ENCODE measurements around the gene SLC35F2.
"Not testable (repeated sequence)": the region's sequence is repeated elsewhere in the genome, so short reads cannot be mapped to it uniquely, and the experiment has no call there.

Gene SLC35F2

GRCh38 chr11:107842412-107843100 is 16.0 kb downstream of the SLC35F2 start:
- in situ Hi-C loops (cut with MboI; ENCODE audit: low sequenced_read_pairs), result no loop called here

- in situ Hi-C loops (cut with MboI; ENCODE audit: low sequenced_read_pairs), result no loop called here
Observed at GRCh38 chr11:107840129-107840484, 18.5 kb downstream of the SLC35F2 start.

GRCh38 chr11:107836851-107837250 is 21.7 kb downstream of the SLC35F2 start:
- in situ Hi-C loops (cut with MboI; ENCODE audit: low sequenced_read_pairs), result no loop called here

GRCh38 chr11:107834995-107835394 is 23.6 kb downstream of the SLC35F2 start:
- in situ Hi-C loops (cut with MboI; ENCODE audit: low sequenced_read_pairs), result no loop called here

GRCh38 chr11:107833926-107834325 is 24.7 kb downstream of the SLC35F2 start:
- in situ Hi-C loops (cut with MboI; ENCODE audit: low sequenced_read_pairs), result not testable (repeated sequence)

GRCh38 chr11:107830915-107831540 is 27.6 kb downstream of the SLC35F2 start:
- in situ Hi-C loops (cut with MboI; ENCODE audit: low sequenced_read_pairs), result no loop called here

- in situ Hi-C loops (cut with MboI; ENCODE audit: low sequenced_read_pairs), result no loop called here
Observed at GRCh38 chr11:107827041-107827440, 31.5 kb downstream of the SLC35F2 start.

- in situ Hi-C loops (cut with MboI; ENCODE audit: low sequenced_read_pairs), result no loop called here
Observed at GRCh38 chr11:107825875-107826274, 32.7 kb downstream of the SLC35F2 start.

GRCh38 chr11:107824668-107825369 is 33.8 kb downstream of the SLC35F2 start:
- in situ Hi-C loops (cut with MboI; ENCODE audit: low sequenced_read_pairs), result no loop called here

- in situ Hi-C loops (cut with MboI; ENCODE audit: low sequenced_read_pairs), result no loop called here
Observed at GRCh38 chr11:107821199-107821927, 37.2 kb downstream of the SLC35F2 start.

- in situ Hi-C loops (cut with MboI; ENCODE audit: low sequenced_read_pairs), result no loop called here
Observed at GRCh38 chr11:107819361-107820014, 39.1 kb downstream of the SLC35F2 start.

- in situ Hi-C loops (cut with MboI; ENCODE audit: low sequenced_read_pairs), result no loop called here
Observed at GRCh38 chr11:107818491-107818890, 40.1 kb downstream of the SLC35F2 start.

GRCh38 chr11:107816028-107816427 is 42.6 kb downstream of the SLC35F2 start:
- in situ Hi-C loops (cut with MboI; ENCODE audit: low sequenced_read_pairs), result no loop called here

GRCh38 chr11:107810875-107811274 is 47.7 kb downstream of the SLC35F2 start:
- in situ Hi-C loops (cut with MboI; ENCODE audit: low sequenced_read_pairs), result no loop called here

GRCh38 chr11:107808521-107808920 is 50.1 kb downstream of the SLC35F2 start:
- in situ Hi-C loops (cut with MboI; ENCODE audit: low sequenced_read_pairs), result no loop called here

- in situ Hi-C loops (cut with MboI; ENCODE audit: low sequenced_read_pairs), result no loop called here
Observed at GRCh38 chr11:107804971-107805370, 53.6 kb downstream of the SLC35F2 start.

GRCh38 chr11:107804211-107804610 is 54.4 kb downstream of the SLC35F2 start:
- in situ Hi-C loops (cut with MboI; ENCODE audit: low sequenced_read_pairs), result no loop called here

GRCh38 chr11:107801641-107802040 is 56.9 kb downstream of the SLC35F2 start:
- in situ Hi-C loops (cut with MboI; ENCODE audit: low sequenced_read_pairs), result no loop called here

GRCh38 chr11:107799218-107799859 is 59.2 kb downstream of the SLC35F2 start:
- in situ Hi-C loops (cut with MboI; ENCODE audit: low sequenced_read_pairs), result no loop called here

GRCh38 chr11:107792049-107792443 is 66.5 kb downstream of the SLC35F2 start:
- in situ Hi-C loops (cut with MboI; ENCODE audit: low sequenced_read_pairs), result no loop called here

Data from HL-60/S4 (cell line).